ENCODE data around the gene IGF2. TPM values are rescaled to one million over a fixed set of nuclear protein-coding genes. Genes with fewer than 3 reads are reported as not detected.

IGF2 gene
- total RNA-seq, 6 donors from 2014 or later: 7.0 to 24.4 (median 8.4) TPM; not detected in 1

GRCh38 chr11:2149864-2150847 lies 11.0 kb upstream of the IGF2 start:
- DNase-seq (no peak), ATAC-seq (ENCODE audit: low FRiP score in 2 of 2) (no peak)
- WGBS, 2 donors: 24 to 28% methylated on average over 11 of the region's 11 CpGs
- no peak overlapping the region for H3K4me3 ChIP-seq
- TF ChIP-seq, protein P1, sequence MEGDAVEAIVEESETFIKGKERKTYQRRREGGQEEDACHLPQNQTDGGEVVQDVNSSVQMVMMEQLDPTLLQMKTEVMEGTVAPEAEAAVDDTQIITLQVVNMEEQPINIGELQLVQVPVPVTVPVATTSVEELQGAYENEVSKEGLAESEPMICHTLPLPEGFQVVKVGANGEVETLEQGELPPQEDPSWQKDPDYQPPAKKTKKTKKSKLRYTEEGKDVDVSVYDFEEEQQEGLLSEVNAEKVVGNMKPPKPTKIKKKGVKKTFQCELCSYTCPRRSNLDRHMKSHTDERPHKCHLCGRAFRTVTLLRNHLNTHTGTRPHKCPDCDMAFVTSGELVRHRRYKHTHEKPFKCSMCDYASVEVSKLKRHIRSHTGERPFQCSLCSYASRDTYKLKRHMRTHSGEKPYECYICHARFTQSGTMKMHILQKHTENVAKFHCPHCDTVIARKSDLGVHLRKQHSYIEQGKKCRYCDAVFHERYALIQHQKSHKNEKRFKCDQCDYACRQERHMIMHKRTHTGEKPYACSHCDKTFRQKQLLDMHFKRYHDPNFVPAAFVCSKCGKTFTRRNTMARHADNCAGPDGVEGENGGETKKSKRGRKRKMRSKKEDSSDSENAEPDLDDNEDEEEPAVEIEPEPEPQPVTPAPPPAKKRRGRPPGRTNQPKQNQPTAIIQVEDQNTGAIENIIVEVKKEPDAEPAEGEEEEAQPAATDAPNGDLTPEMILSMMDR (IDR thresholded peaks at IDR 0.05): peak in 4 of 6 experiments; percentile 12 to 33 (median 18)
- TF ChIP-seq POLR2A (IDR thresholded peaks at IDR 0.05) (no peak), EP300 (IDR thresholded peaks at IDR 0.05) (no peak), POLR2AphosphoS5 (IDR thresholded peaks at IDR 0.05) (no peak)
- H3K27me3 ChIP-seq: peaks cover 0 to 27% (median 12%) of the 10 kb centered on the region in 4 donors
- H3K27ac ChIP-seq: no peak overlapping the region
- H3K36me3 ChIP-seq: no peaks in the 10 kb centered on the region
- no peaks in the 10 kb centered on the region for H3K9me3 ChIP-seq
- peaks cover 5 to 8% (median 6%) of the 10 kb centered on the region in 4 donors for H3K4me1 ChIP-seq

DNA sequence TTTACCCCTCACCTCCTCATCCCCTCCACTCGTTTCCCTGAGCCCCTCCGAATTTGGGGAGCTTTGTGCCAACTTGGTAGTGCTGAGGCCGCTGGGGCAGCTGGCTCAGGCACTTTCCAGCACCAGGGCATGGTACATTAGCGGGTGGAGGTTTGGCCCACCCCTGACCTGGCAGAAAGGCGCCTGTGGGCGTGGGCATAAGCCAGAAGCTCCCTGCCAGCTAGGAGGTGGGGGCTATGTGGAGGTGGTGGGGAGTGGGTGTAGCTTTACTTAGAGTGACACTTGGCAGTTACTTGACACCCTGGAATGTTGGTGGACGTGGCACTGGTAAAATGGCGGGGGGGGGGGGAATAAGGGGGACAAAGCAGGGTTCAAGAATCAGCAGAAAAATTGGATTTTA lies 10.3 kb upstream of the IGF2 start:
- DNase-seq (peak in 1 of 2 donors; percentile 41), ATAC-seq (ENCODE audit: low FRiP score in 2 of 2) (no peak)
- Histone ChIP-seq H3K36me3 (no peaks in the 10 kb centered on the region), H3K9me3 (no peaks in the 10 kb centered on the region), H3K27me3 (peaks cover 0 to 34% (median 18%) of the 10 kb centered on the region in 4 donors), H3K4me1 (peaks cover 5 to 9% (median 7%) of the 10 kb centered on the region in 4 donors), H3K4me3 (no peak overlapping the region), H3K27ac (no peak overlapping the region)
- TF ChIP-seq, protein P1 (IDR thresholded peaks at IDR 0.05): no peak
- TF ChIP-seq POLR2A (IDR thresholded peaks at IDR 0.05) (no peak), POLR2AphosphoS5 (IDR thresholded peaks at IDR 0.05) (no peak), EP300 (IDR thresholded peaks at IDR 0.05) (no peak)
- WGBS, 2 donors: 52 to 53% methylated on average over 7 to 8 of the region's 8 CpGs

GRCh38 chr11:2148595-2148994 lies 9.4 kb upstream of the IGF2 start:
- DNase-seq: no peak
- peaks cover 0 to 42% (median 25%) of the 10 kb centered on the region in 4 donors for H3K27me3 ChIP-seq
- 43 to 49% methylated on average over 5 of the region's 5 CpGs for WGBS, 2 donors
- H3K9me3 ChIP-seq: no peaks in the 10 kb centered on the region
- TF ChIP-seq, protein P1 (IDR thresholded peaks at IDR 0.05): no peak
- TF ChIP-seq EP300 (IDR thresholded peaks at IDR 0.05) (no peak), POLR2A (IDR thresholded peaks at IDR 0.05) (no peak), POLR2AphosphoS5 (IDR thresholded peaks at IDR 0.05) (no peak)
- no peaks in the 10 kb centered on the region for H3K36me3 ChIP-seq
- no peak overlapping the region for H3K27ac ChIP-seq
- ATAC-seq (ENCODE audit: low FRiP score in 2 of 2): no peak
- H3K4me1 ChIP-seq: peaks cover 14 to 17% (median 16%) of the 10 kb centered on the region in 4 donors
- H3K4me3 ChIP-seq: no peak overlapping the region

DNA sequence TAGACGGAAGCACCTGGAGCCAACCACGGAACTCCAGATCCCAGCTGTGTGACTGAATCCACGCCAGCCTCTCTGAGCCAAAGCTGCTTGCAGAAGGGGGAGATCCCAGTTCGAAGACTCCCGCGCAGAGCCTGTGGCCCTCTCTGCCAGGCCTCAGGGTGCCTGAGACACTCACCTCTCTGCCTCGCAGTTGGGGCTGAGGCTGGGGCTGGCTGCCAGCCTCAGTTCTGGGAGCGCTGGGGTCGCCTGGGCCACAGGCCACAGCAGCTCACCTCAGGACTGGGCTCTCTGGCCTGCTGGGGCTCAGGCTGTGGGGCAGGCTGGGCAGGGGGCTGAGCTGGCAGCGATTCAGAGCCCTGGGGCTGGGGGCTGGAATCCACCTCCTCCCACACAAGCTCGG lies 8.2 kb upstream of the IGF2 start:
- Histone ChIP-seq H3K27me3 (peaks cover 0 to 52% (median 30%) of the 10 kb centered on the region in 4 donors), H3K4me1 (peaks cover 15 to 20% (median 18%) of the 10 kb centered on the region in 4 donors), H3K9me3 (no peaks in the 10 kb centered on the region), H3K4me3 (no peak overlapping the region), H3K27ac (no peak overlapping the region), H3K36me3 (no peaks in the 10 kb centered on the region)
- DNase-seq (peak in 1 of 2 donors; percentile 69), ATAC-seq (ENCODE audit: low FRiP score in 2 of 2) (no peak)
- TF ChIP-seq POLR2A (IDR thresholded peaks at IDR 0.05): no peak
- no peak for TF ChIP-seq EP300 (IDR thresholded peaks at IDR 0.05)
- TF ChIP-seq POLR2AphosphoS5 (IDR thresholded peaks at IDR 0.05): no peak
- TF ChIP-seq, protein P1 (IDR thresholded peaks at IDR 0.05): no peak
- WGBS, 2 donors: 56 to 58% methylated on average over 6 to 8 of the region's 11 CpGs
